ENCODE results near the gene PLCD3.

PLCD3 gene

GRCh38 chr17:45116434-45117016 is 15.8 kb downstream of the PLCD3 start:
- no peak for DNase-seq

GRCh38 chr17:45115871-45116270 is 16.4 kb downstream of the PLCD3 start:
- no peak for DNase-seq

- DNase-seq: no peak
Observed at GRCh38 chr17:45115015-45115625, 17.2 kb downstream of the PLCD3 start.

GRCh38 chr17:45114117-45114932 is 18.0 kb downstream of the PLCD3 start:
- DNase-seq: no peak

- DNase-seq: no peak
Observed at GRCh38 chr17:45113424-45113754, 18.9 kb downstream of the PLCD3 start.

- DNase-seq: no peak
Observed at GRCh38 chr17:45112559-45113423, 19.5 kb downstream of the PLCD3 start.

GRCh38 chr17:45111850-45112249 is 20.5 kb downstream of the PLCD3 start:
- no peak for DNase-seq

GRCh38 chr17:45110676-45111611 is 21.4 kb downstream of the PLCD3 start:
- DNase-seq: no peak

- no peak for DNase-seq
Observed at GRCh38 chr17:45108595-45109521, 23.5 kb downstream of the PLCD3 start.

GRCh38 chr17:45108051-45108450 is 24.3 kb downstream of the PLCD3 start:
- DNase-seq: no peak

- DNase-seq: no peak
Observed at GRCh38 chr17:45107293-45108010, 24.9 kb downstream of the PLCD3 start.

- DNase-seq: no peak
Observed at GRCh38 chr17:45106582-45106981, 25.7 kb downstream of the PLCD3 start.

- DNase-seq: no peak
Observed at GRCh38 chr17:45106096-45106495, 26.2 kb downstream of the PLCD3 start.

GRCh38 chr17:45104907-45105624 is 27.2 kb downstream of the PLCD3 start:
- no peak for DNase-seq

GRCh38 chr17:45104497-45104896 is 27.8 kb downstream of the PLCD3 start:
- DNase-seq: no peak

GRCh38 chr17:45104029-45104428 is 28.3 kb downstream of the PLCD3 start:
- no peak for DNase-seq

GRCh38 chr17:45103269-45103795 is 29.0 kb downstream of the PLCD3 start:
- DNase-seq: no peak

- DNase-seq: no peak
Observed at GRCh38 chr17:45102856-45103255, 29.5 kb downstream of the PLCD3 start.

Data from 8988T (cell line).